ENCODE results near the gene ANKMY1. TPM values are rescaled to one million over a fixed set of nuclear protein-coding genes. Genes with fewer than 3 reads are reported as not detected.

ANKMY1 gene
- total RNA-seq, 2 experiments from 2014 or later = 13.3 to 15.9 TPM

DNA sequence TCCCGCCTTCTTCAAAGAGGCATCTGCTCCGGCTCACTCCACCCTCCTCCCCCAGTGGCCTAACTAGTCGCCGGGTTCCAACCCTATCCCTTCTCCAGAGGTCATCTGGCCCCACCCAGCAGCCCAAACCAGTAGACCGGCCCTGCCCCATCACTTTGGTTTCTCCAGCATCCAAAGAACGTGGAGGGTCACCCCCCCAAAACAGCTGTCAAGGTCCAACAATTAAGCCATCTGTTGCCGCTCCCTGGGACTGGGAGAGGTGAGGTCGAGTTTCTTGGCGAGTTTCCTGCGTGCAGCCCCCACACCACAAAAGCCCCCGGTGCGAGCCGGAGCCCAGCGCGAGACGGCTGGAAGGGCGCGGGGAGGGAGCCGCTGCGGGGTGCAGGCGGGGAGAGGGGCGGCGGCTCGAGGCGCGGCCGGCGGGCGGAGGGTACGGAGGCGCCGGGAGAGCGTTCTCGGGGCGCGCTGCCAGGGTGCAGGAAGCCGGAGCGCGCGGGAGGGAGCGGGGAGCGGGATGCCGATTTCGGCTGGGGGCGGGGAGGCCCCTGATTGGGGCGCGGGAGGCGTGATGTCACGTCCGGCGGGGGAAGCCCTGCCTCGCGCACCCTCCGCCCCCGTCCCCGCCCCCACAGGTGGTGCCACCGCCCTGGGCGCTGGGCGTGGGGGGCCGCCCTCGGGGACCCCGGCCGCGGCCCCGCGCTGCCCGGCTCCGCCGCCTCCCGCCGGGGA is 122.9 kb downstream of the ANKMY1 start:
- peak; percentile 86 for DNase-seq
- no peaks in the 10 kb centered on the region for H3K36me3 Mint-ChIP-seq

DNA sequence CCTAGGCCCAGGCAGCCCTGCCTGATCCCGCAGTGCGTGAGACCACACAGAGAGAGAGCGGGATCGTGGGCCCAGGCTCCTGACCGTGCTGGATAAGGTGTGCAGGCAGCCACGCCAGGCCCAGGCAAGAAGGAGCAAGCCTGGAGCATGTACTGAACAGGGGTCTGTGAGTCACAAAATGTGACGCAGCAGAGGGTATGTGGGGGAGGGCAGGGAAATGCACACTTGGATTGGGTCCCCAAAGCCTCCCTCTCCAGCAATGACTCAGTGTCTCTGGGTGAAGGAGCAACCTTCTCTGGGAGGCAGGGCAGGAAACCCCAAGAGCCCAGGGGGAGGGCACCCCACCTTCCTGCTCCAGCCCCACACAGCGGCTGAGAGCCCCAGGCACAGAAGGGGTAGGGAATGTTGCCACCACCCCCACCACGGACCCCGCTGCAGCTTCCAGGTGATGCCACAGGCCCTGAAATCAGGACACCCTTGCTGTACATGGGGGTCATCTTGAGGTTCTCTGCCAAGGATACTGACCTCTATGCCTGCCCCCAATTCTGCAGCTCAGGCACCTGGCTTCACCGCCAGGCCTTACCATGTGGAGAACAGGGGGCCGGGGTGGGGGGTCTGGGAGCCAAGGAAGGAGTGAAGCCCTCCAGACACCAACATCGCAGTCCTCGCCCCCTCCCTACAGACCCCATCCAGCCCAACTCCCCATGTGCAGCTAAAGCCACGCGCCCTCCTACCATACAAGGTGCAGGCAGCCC is 123.6 kb downstream of the ANKMY1 start:
- H3K27ac Mint-ChIP-seq = no peak overlapping the region
- peaks cover 7% of the 10 kb centered on the region for H3K4me1 Mint-ChIP-seq
- peak; percentile 28 for DNase-seq
- H3K9me3 Mint-ChIP-seq = no peaks in the 10 kb centered on the region
- no peaks in the 10 kb centered on the region for H3K36me3 Mint-ChIP-seq
- peak overlapping the region; percentile 79 for H3K4me3 Mint-ChIP-seq
- H3K27me3 Mint-ChIP-seq = peaks cover 25% of the 10 kb centered on the region

More for the DNA sequence above, 122.9 kb downstream of the ANKMY1 start:
- H3K4me3 Mint-ChIP-seq = peak overlapping the region; percentile 79
- peaks cover 25% of the 10 kb centered on the region for H3K27me3 Mint-ChIP-seq
- peaks cover 7% of the 10 kb centered on the region for H3K4me1 Mint-ChIP-seq
- no peak overlapping the region for H3K27ac Mint-ChIP-seq
- H3K9me3 Mint-ChIP-seq = no peaks in the 10 kb centered on the region

DNA sequence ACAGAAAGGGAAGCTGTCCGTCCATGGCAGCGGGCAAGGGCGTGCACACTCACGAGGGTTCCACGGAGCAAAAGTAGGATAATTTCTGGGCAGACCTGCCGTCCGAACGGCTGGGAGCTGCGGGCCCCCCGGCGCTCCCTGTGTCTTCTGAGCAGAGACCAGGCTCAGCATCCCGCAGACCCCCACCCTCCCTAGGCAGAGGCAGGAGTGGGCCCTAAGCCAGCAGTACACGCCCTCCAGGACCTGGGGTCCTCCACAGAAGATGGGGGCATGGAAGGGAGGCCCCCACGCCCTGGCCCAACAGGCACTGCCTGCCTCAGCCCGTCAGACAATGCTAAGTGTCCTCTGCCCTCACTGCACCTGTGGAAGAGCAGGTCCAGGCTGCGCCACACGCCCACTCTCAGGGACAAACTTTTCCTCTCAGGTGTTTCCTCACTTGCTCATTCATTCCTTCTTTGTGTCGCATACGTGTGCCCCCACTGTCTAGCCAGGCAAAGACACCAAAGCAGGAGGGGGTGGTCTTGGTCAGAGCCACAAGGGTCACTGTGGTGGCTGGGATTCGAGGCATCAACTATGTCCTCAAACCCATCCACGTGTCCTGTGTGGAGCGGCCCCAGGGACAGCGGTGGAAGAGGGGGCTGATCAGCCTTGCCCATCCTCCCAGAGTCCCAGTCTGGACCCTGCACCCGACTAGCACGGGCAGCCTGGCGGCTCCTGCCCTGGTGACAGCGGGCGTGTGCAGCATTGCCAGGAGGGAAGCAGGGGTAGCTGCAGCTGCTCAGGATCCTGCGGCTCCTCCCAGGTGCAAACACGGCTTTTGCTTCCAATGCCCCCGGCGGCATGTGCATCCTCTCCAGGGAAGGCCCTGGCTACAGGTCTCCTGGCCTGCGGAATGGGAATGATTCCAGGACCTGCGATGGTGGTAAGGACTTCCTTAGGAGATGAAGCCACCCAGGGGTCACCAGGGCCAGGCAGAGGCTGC is 124.7 kb downstream of the ANKMY1 start:
- Mint-ChIP-seq H3K27ac (no peak overlapping the region), H3K9me3 (no peaks in the 10 kb centered on the region), H3K4me3 (peak overlapping the region; percentile 25), H3K4me1 (peaks cover 14% of the 10 kb centered on the region), H3K27me3 (peaks cover 22% of the 10 kb centered on the region), H3K36me3 (no peaks in the 10 kb centered on the region)
- DNase-seq = no peak

DNA sequence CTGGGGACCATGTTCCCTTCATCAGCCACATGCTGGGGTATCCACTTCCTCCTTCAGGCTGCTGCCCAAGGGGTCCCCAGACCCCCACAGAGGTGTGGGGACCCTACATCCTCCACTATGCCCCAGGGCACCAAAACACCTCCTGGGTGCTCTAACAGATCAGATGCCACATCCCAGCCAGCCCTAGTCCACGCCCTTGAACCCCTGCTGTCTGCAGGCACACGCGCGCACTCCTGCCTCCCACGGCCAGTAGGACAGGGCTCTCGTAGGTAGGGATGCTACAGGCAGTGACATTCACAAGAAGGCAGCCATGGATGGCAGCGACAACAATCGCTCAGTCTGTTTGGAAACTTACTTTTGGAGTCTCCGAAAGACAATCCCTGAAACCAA is 125.4 kb downstream of the ANKMY1 start:
- Mint-ChIP-seq H3K27ac (no peak overlapping the region), H3K36me3 (no peaks in the 10 kb centered on the region), H3K9me3 (no peaks in the 10 kb centered on the region), H3K27me3 (peaks cover 15% of the 10 kb centered on the region), H3K4me1 (peaks cover 18% of the 10 kb centered on the region), H3K4me3 (no peak overlapping the region)
- no peak for DNase-seq

- Mint-ChIP-seq H3K27ac (no peak overlapping the region), H3K27me3 (peaks cover 10% of the 10 kb centered on the region), H3K9me3 (no peaks in the 10 kb centered on the region), H3K4me3 (no peak overlapping the region), H3K36me3 (no peaks in the 10 kb centered on the region), H3K4me1 (peaks cover 18% of the 10 kb centered on the region)
- DNase-seq = no peak
Measured at GRCh38 chr2:240431661-240432424, 125.9 kb downstream of the ANKMY1 start.

- Mint-ChIP-seq H3K36me3 (no peaks in the 10 kb centered on the region), H3K27me3 (peaks cover 7% of the 10 kb centered on the region), H3K4me3 (no peak overlapping the region), H3K9me3 (peaks cover 3% of the 10 kb centered on the region), H3K4me1 (peaks cover 18% of the 10 kb centered on the region), H3K27ac (no peak overlapping the region)
- no peak for DNase-seq
Measured at GRCh38 chr2:240431271-240431660, 126.5 kb downstream of the ANKMY1 start.

- Mint-ChIP-seq H3K27me3 (peaks cover 7% of the 10 kb centered on the region), H3K9me3 (peaks cover 3% of the 10 kb centered on the region), H3K4me3 (no peak overlapping the region), H3K36me3 (no peaks in the 10 kb centered on the region), H3K4me1 (peaks cover 18% of the 10 kb centered on the region), H3K27ac (no peak overlapping the region)
- DNase-seq = no peak
Measured at GRCh38 chr2:240430595-240430994, 127.2 kb downstream of the ANKMY1 start.

DNA sequence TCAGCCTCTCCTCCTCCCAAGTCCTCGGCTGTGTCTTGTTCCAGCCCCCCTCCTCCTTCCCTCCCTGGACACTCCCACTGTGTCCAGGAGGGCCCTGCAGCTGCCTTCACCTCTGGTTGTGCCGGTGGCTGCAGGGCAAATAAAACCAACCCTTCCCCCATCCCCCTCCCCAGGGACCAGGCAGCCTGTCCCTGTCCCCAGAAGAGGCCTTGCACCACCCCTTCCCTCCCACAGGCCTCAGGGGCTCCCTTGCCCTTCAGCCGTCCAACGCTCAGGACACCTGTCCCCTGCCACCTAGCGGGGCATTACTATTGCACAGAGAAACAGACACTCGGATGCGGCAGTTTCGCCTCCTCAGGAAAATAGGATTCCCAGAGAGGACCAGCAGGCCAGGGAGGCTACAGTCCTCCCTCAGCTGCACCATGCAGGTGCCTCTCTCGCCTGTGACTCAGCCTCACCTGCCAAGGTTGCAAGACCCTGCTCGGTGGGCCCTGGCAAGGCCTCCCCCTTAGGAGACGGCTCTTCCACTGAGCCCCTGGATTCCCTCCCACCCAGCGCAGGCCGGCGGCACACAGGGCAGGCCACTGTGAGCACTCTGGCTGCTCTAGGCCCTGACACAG is 127.8 kb downstream of the ANKMY1 start:
- Mint-ChIP-seq H3K27ac (no peak overlapping the region), H3K27me3 (peaks cover 7% of the 10 kb centered on the region), H3K4me1 (peaks cover 18% of the 10 kb centered on the region), H3K4me3 (no peak overlapping the region), H3K36me3 (no peaks in the 10 kb centered on the region), H3K9me3 (peaks cover 5% of the 10 kb centered on the region)
- DNase-seq = no peak

Other genes starting within 250 kb of the ANKMY1 start
- gene GPC1, start 122.3 kb downstream of the ANKMY1 start, total RNA-seq = 1 to 10 TPM in 1 of 2 experiments, under 1 TPM in 1; 0.64 to 1.3 TPM
- 1 to 10 TPM; 6.7 to 6.9 TPM for gene DUSP28, start 2.4 kb upstream of the ANKMY1 start, total RNA-seq
- 10 to 100 TPM; 33.8 to 37.2 TPM for gene RNPEPL1, start 10.5 kb upstream of the ANKMY1 start, total RNA-seq
- 10 to 100 TPM; 30.1 to 32.3 TPM for gene CAPN10, start 28.7 kb upstream of the ANKMY1 start, total RNA-seq
- 1 to 10 TPM; 7.6 to 7.8 TPM for gene GPR35, start 67.5 kb upstream of the ANKMY1 start, total RNA-seq
- gene AQP12B, start 124.9 kb upstream of the ANKMY1 start, total RNA-seq = not detected
- gene AQP12A, start 133.9 kb upstream of the ANKMY1 start, total RNA-seq = not detected

All from activated naive CD8-positive, alpha-beta T cell treated with anti-CD3 and anti-CD28 coated beads for 36 hours (primary cell).